ENCODE results near the gene GMCL1. TPM values are rescaled to one million over a fixed set of nuclear protein-coding genes. Genes with fewer than 3 reads are reported as not detected.

The GMCL1 gene
- total and polyA plus RNA-seq, 2 of the 13 experiments (the other 11 are each of a cell fraction or from before 2014, with no cell fraction given): 18.7 to 24.0 TPM

- TF ChIP-seq NR3C1 (CRISPR knock-in tag; IDR thresholded peaks at IDR 0.05) (no peak), ZNF33A (CRISPR knock-in tag; IDR thresholded peaks at IDR 0.05; ENCODE audit: borderline replicate concordance) (peak; percentile 20; the same call in 1 of the 2 replicates), ZNF776 (CRISPR knock-in tag; IDR thresholded peaks at IDR 0.05) (no peak), ZNF567 (CRISPR knock-in tag; IDR thresholded peaks at IDR 0.05; ENCODE audit: borderline replicate concordance) (no peak; the same call in 1 of the 2 replicates), ZNF382 (CRISPR knock-in tag; IDR thresholded peaks at IDR 0.05; ENCODE audit: borderline replicate concordance) (no peak), JDP2 (CRISPR knock-in tag; IDR thresholded peaks at IDR 0.05; ENCODE audit: borderline replicate concordance) (no peak), KLF16 (CRISPR knock-in tag; IDR thresholded peaks at IDR 0.05) (peak in 1 of 2 experiments; percentile 99; a peak in 2 of 4 replicates), ZNF674 (CRISPR knock-in tag; IDR thresholded peaks at IDR 0.05; ENCODE audit: low read depth) (no peak), PRPF4 (IDR thresholded peaks at IDR 0.05; ENCODE audit: low read depth, low read length, poor library complexity, severe bottlenecking) (no peak), NONO (IDR thresholded peaks at IDR 0.05) (no peak), NONO (CRISPR knock-in tag; conservative IDR thresholded peaks at IDR 0.05) (peak; percentile 60; the same call in 1 of the 2 replicates), AFF4 (CRISPR knock-in tag; IDR thresholded peaks at IDR 0.05) (peak; percentile 85; the same call in 1 of the 2 replicates), MATR3 (CRISPR knock-in tag; IDR thresholded peaks at IDR 0.05) (no peak), RORA (CRISPR knock-in tag; IDR thresholded peaks at IDR 0.05) (no peak; the same call in 1 of the 2 replicates), ZNF513 (CRISPR knock-in tag; conservative IDR thresholded peaks at IDR 0.05) (no peak), ZBTB2 (CRISPR knock-in tag; IDR thresholded peaks at IDR 0.05; ENCODE audit: low read depth) (no peak), TAF15 (IDR thresholded peaks at IDR 0.05; ENCODE audit: low read depth, low read length, poor library complexity, severe bottlenecking) (no peak), EED (CRISPR knock-in tag; IDR thresholded peaks at IDR 0.05) (peak; percentile 90), ZNF343 (CRISPR knock-in tag; IDR thresholded peaks at IDR 0.05) (no peak), NKX3-1 (CRISPR knock-in tag; IDR thresholded peaks at IDR 0.05) (peak; percentile 96), FOXA1 (IDR thresholded peaks at IDR 0.05) (no peak), FOXA1 (CRISPR knock-in tag; IDR thresholded peaks at IDR 0.05) (no peak; the same call in 1 of the 2 replicates), HHEX (CRISPR knock-in tag; IDR thresholded peaks at IDR 0.05) (no peak), EHMT2 (IDR thresholded peaks at IDR 0.05; ENCODE audit: borderline replicate concordance, low read depth, low read length) (peak; percentile 90)
Observed at GRCh38 chr2:69893684-69894551, 64.5 kb downstream of the GMCL1 start, which contains the start of gene SNRNP27 (continued).
